Adrenal gland (tissue), 12 donors: Measurements from ENCODE around the gene TMEM204. TPM values are rescaled to one million over a fixed set of nuclear protein-coding genes. Genes with fewer than 3 reads are reported as not detected.

Source experiments
- DNase-seq, 7 donors: peaks; one replicate each; pipeline ENCODE4 v3.0.0-alpha.2; 2019 to 2020
- H3K27ac ChIP-seq, 5 donors: fragments of 200-600 bp; sonication (generic) in 4 of 5; 1 replicate in 3 of 5; 2 replicates in 2 of 5; pipeline versions ENCODE4 v1.5.1 to v1.8.0; 2016 to 2020; ENCODE audit warnings: mild to moderate bottlenecking in 1 of 5
- H3K27me3 ChIP-seq: fragments of 200-600 bp; 2 replicates; pipeline ENCODE4 v1.8.0; 2021
- H3K36me3 ChIP-seq, 2 donors: fragments of 200-600 bp; replicated peaks in 1 of 2; 1 replicate in 1 of 2; 2 replicates in 1 of 2; pipeline versions ENCODE4 v1.5.1 to v1.8.0; 2018 to 2022
- H3K4me1 ChIP-seq, 2 donors: fragments of 200-600 bp; replicated peaks in 1 of 2; 1 replicate in 1 of 2; 2 replicates in 1 of 2; pipeline versions ENCODE4 v1.5.1 to v1.8.0; 2018 to 2021
- H3K4me3 ChIP-seq, 4 donors: fragments of 200-600 bp; sonication (generic) in 3 of 4; one replicate each; pipeline ENCODE4 v1.5.1; 2016 to 2018
- H3K9me3 ChIP-seq, 3 donors: fragments of 200-600 bp; sonication (generic) in 1 of 3; replicated peaks in 1 of 3; 1 replicate in 2 of 3; 2 replicates in 1 of 3; pipeline versions ENCODE4 v1.5.1 to v1.8.0; 2016 to 2021
- CTCF ChIP-seq, 6 experiments: fragments of 450-650 bp in 4 of 6; fragments of 200-600 bp in 2 of 6; sonication (generic) in 1 of 6; IDR thresholded peaks; 1 replicate in 5 of 6; 2 replicates in 1 of 6; pipeline versions ENCODE4 v1.5.1 to v1.8.0; 2016 to 2021; ENCODE audit warnings: antibody characterized with exemption in 6 of 6, mild to moderate bottlenecking in 2 of 6, moderate library complexity in 1 of 6
- POLR2A ChIP-seq, 2 donors: fragments of 450-650 bp; IDR thresholded peaks; one replicate each; pipeline ENCODE4 v1.6.1; 2017; ENCODE audit warnings: antibody characterized with exemption in 2 of 2, mild to moderate bottlenecking in 2 of 2, moderate library complexity in 1 of 2
- WGBS, 4 donors: extraction: QIAGEN DNeasy Blood & Tissue Kit in 2 of 4; methylation state at CpG; one replicate each; pipeline versions ENCODE4 v1.1.5 to v1.1.7; 2013 to 2017; 5-methylcytosine and 5-hydroxymethylcytosine counted together
- intact Hi-C, 2 donors: fragments of 100-400 bp; cut with DNase I; formaldehyde crosslinking; loops; one replicate each; pipeline versions ENCODE4 v1.14.1 to v1.15.0; 2022 to 2023
- polyA plus RNA-seq, 3 donors: library from polyadenylated mRNA; stranded (reverse); fragments of 200-250 nt in 2 of 3; fragments of 350-450 nt in 1 of 3; fragmentation: Illumina TruSeq in 1 of 3; extraction: RNeasy Lipid Tissue Mini Kit (QIAGEN cat#74804) in 1 of 3; gene quantifications; one replicate each; pipeline ENCODE4 v1.2.3, GENCODE V29; 2013 to 2014
- total RNA-seq, 9 donors: library from RNA; depleted of rRNA in 4 of 9; stranded (reverse); fragments of >200 nt in 4 of 9; fragments of 120-200 nt in 1 of 9; fragmentation: NEBNext Ultra II Directional in 1 of 9; extraction: Animal tissue kit (Norgen Biotek cat#: 25700) in 1 of 9; gene quantifications; one replicate each; pipeline versions ENCODE4 v1.1.0 to v1.2.4, GENCODE V29; 2013 to 2023
- donor health status: healthy with polysubstance abuse.
- donor health status: Bipolar disorder and iron deficiency.
- donor health status: DM: yes; HTN: yes; CAD: no.
- donor health status: DM: no; HTN: no; CAD: no.
- donor health status: DM: no; HTN: no; CAD: no.
- donor health status: DM: yes; HTN: yes; CAD: no.

The TMEM204 gene
- total and polyA plus RNA-seq, 12 donors, result 7.4 to 77.2 (median 26.0) TPM

GRCh38 chr16:1597154-1597553, 63.7 kb downstream of the TMEM204 start:
- Histone ChIP-seq H3K9me3 (no peaks in the 10 kb centered on the region), H3K4me1 (peaks cover 6 to 7% of the 10 kb centered on the region in 2 donors), H3K27me3 (no peaks in the 10 kb centered on the region), H3K4me3 (no peak overlapping the region), H3K27ac (no peak overlapping the region), H3K36me3 (no peaks in the 10 kb centered on the region)
- intact Hi-C loops, result no loop called here
- 88 to 94% (median 92%) methylated on average over 10 to 13 of the region's 13 CpGs for WGBS, 4 donors
- no peak for DNase-seq
- TF ChIP-seq CTCF (IDR thresholded peaks at IDR 0.05) (no peak), POLR2A (IDR thresholded peaks at IDR 0.05) (no peak)

- no peak overlapping the region for H3K4me3 ChIP-seq
- H3K9me3 ChIP-seq, result no peaks in the 10 kb centered on the region
- peaks cover 11 to 14% of the 10 kb centered on the region in 2 donors for H3K4me1 ChIP-seq
- no peaks in the 10 kb centered on the region for H3K27me3 ChIP-seq
- 86 to 95% (median 92%) methylated on average over 6 to 7 of the region's 7 CpGs for WGBS, 4 donors
- DNase-seq, result no peak
- peak overlapping the region in 4 of 5 donors; percentile 14 to 96 (median 92) for H3K27ac ChIP-seq
- intact Hi-C loops, result no loop called here
- no peak for TF ChIP-seq POLR2A (IDR thresholded peaks at IDR 0.05)
- no peak for TF ChIP-seq CTCF (IDR thresholded peaks at IDR 0.05)
- peaks cover 0 to 6% of the 10 kb centered on the region in 2 donors for H3K36me3 ChIP-seq
Observed at GRCh38 chr16:1601031-1601430, 67.6 kb downstream of the TMEM204 start.

- 93 to 97% (median 94%) methylated on average over 6 of the region's 6 CpGs for WGBS, 4 donors
- no peak for DNase-seq
- no peak for TF ChIP-seq POLR2A (IDR thresholded peaks at IDR 0.05)
- no peak for TF ChIP-seq CTCF (IDR thresholded peaks at IDR 0.05)
- intact Hi-C loops, result no loop called here
- no peak overlapping the region for H3K4me3 ChIP-seq
- no peaks in the 10 kb centered on the region for H3K27me3 ChIP-seq
- H3K4me1 ChIP-seq, result peaks cover 11 to 14% of the 10 kb centered on the region in 2 donors
- H3K36me3 ChIP-seq, result peaks cover 0 to 11% of the 10 kb centered on the region in 2 donors
- no peaks in the 10 kb centered on the region for H3K9me3 ChIP-seq
- H3K27ac ChIP-seq, result peak overlapping the region; percentile 70 to 96 (median 89)
Observed at GRCh38 chr16:1601489-1601888, 68.0 kb downstream of the TMEM204 start.

GRCh38 chr16:1602285-1602684, 68.8 kb downstream of the TMEM204 start:
- no peak overlapping the region for H3K4me3 ChIP-seq
- peak; percentile 82 to 96 (median 94) for DNase-seq
- peaks cover 11 to 14% of the 10 kb centered on the region in 2 donors for H3K4me1 ChIP-seq
- H3K27me3 ChIP-seq, result no peaks in the 10 kb centered on the region
- H3K27ac ChIP-seq, result peak overlapping the region; percentile 70 to 96 (median 89)
- 50 to 79% (median 53%) methylated on average over 12 to 20 of the region's 20 CpGs for WGBS, 4 donors
- no peaks in the 10 kb centered on the region for H3K9me3 ChIP-seq
- intact Hi-C loops, result no loop called here
- peaks cover 0 to 19% of the 10 kb centered on the region in 2 donors for H3K36me3 ChIP-seq
- TF ChIP-seq POLR2A (IDR thresholded peaks at IDR 0.05) (peak; percentile 39 to 85), CTCF (IDR thresholded peaks at IDR 0.05) (no peak)

Other genes with a start within 250 kb of the TMEM204 start
- 100 to 1,000 TPM in 4 of 9 donors, 10 to 100 TPM in 5; 50.7 to 142 (median 95.5) TPM for gene UBE2I, start 224.0 kb upstream of the TMEM204 start, total RNA-seq
- 100 to 1,000 TPM in 1 of 3 donors, 10 to 100 TPM in 2; 61.9 to 203 (median 70.1) TPM for gene UBE2I, start 224.0 kb upstream of the TMEM204 start, polyA plus RNA-seq
- 10 to 100 TPM in 4 of 9 donors, 1 to 10 TPM in 4, under 1 TPM in 1; 0.79 to 25.4 (median 7.8) TPM for gene BAIAP3, start 200.0 kb upstream of the TMEM204 start, total RNA-seq
- gene BAIAP3, start 200.0 kb upstream of the TMEM204 start, polyA plus RNA-seq, result 100 to 1,000 TPM in 1 of 3 donors, 10 to 100 TPM in 2; 11.9 to 129 (median 20.7) TPM
- gene TSR3, start 181.8 kb upstream of the TMEM204 start, total RNA-seq, result 100 to 1,000 TPM in 3 of 9 donors, 10 to 100 TPM in 6; 49.8 to 258 (median 75.0) TPM
- gene TSR3, start 181.8 kb upstream of the TMEM204 start, polyA plus RNA-seq, result 10 to 100 TPM; 13.7 to 42.8 (median 39.2) TPM
- gene GNPTG, start 181.7 kb upstream of the TMEM204 start, total RNA-seq, result 100 to 1,000 TPM; 132 to 332 (median 281) TPM
- 100 to 1,000 TPM in 2 of 3 donors, 10 to 100 TPM in 1; 95.9 to 659 (median 362) TPM for gene GNPTG, start 181.7 kb upstream of the TMEM204 start, polyA plus RNA-seq
- gene UNKL, start 119.0 kb upstream of the TMEM204 start, total RNA-seq, result 100 to 1,000 TPM in 1 of 9 donors, 10 to 100 TPM in 8; 11.5 to 174 (median 36.9) TPM
- gene UNKL, start 119.0 kb upstream of the TMEM204 start, polyA plus RNA-seq, result 10 to 100 TPM; 10.1 to 27.9 (median 11.8) TPM
- 10 to 100 TPM; 16.9 to 48.2 (median 21.8) TPM for gene UQCC4, start 112.9 kb upstream of the TMEM204 start, total RNA-seq
- 10 to 100 TPM; 13.2 to 21.0 (median 15.7) TPM for gene UQCC4, start 112.9 kb upstream of the TMEM204 start, polyA plus RNA-seq
- gene PERCC1, start 102.6 kb upstream of the TMEM204 start, total RNA-seq, result under 1 TPM in 1 of 9 donors, not detected in 8; 0.69 TPM
- not detected for gene PERCC1, start 102.6 kb upstream of the TMEM204 start, polyA plus RNA-seq
- gene CCDC154, start 89.1 kb upstream of the TMEM204 start, total RNA-seq, result 1 to 10 TPM in 4 of 9 donors, under 1 TPM in 5; 0.28 to 3.1 (median 0.89) TPM
- 10 to 100 TPM in 2 of 3 donors, not detected in 1; 10.7 to 39.7 TPM for gene CCDC154, start 89.1 kb upstream of the TMEM204 start, polyA plus RNA-seq
- 100 to 1,000 TPM in 5 of 9 donors, 10 to 100 TPM in 4; 27.2 to 243 (median 121) TPM for gene CLCN7, start 58.6 kb upstream of the TMEM204 start, total RNA-seq
- 100 to 1,000 TPM in 2 of 3 donors, 10 to 100 TPM in 1; 25.3 to 369 (median 133) TPM for gene CLCN7, start 58.6 kb upstream of the TMEM204 start, polyA plus RNA-seq
- 1 to 10 TPM in 2 of 9 donors, under 1 TPM in 4, not detected in 3; 0.39 to 1.4 (median 0.61) TPM for gene PTX4, start 44.7 kb upstream of the TMEM204 start, total RNA-seq
- under 1 TPM in 2 of 3 donors, not detected in 1; 0.16 to 0.17 TPM for gene PTX4, start 44.7 kb upstream of the TMEM204 start, polyA plus RNA-seq
- gene TELO2, start 40.3 kb upstream of the TMEM204 start, total RNA-seq, result 10 to 100 TPM in 8 of 9 donors, 1 to 10 TPM in 1; 9.7 to 53.7 (median 22.8) TPM
- 100 to 1,000 TPM in 1 of 3 donors, 10 to 100 TPM in 1, 1 to 10 TPM in 1; 1.3 to 173 (median 96.0) TPM for gene TELO2, start 40.3 kb upstream of the TMEM204 start, polyA plus RNA-seq
- gene IFT140, start 78.4 kb downstream of the TMEM204 start, total RNA-seq, result 10 to 100 TPM; 12.0 to 46.4 (median 27.3) TPM
- 10 to 100 TPM in 2 of 3 donors, 1 to 10 TPM in 1; 6.6 to 62.7 (median 31.3) TPM for gene IFT140, start 78.4 kb downstream of the TMEM204 start, polyA plus RNA-seq
- 10 to 100 TPM in 5 of 9 donors, 1 to 10 TPM in 4; 5.3 to 17.1 (median 10.1) TPM for gene CRAMP1, start 78.7 kb downstream of the TMEM204 start, total RNA-seq
- 10 to 100 TPM in 1 of 3 donors, 1 to 10 TPM in 2; 4.3 to 19.0 (median 7.9) TPM for gene CRAMP1, start 78.7 kb downstream of the TMEM204 start, polyA plus RNA-seq
- 10 to 100 TPM; 11.9 to 50.5 (median 34.9) TPM for gene JPT2, start 144.6 kb downstream of the TMEM204 start, total RNA-seq
- 10 to 100 TPM; 12.1 to 49.4 (median 12.7) TPM for gene JPT2, start 144.6 kb downstream of the TMEM204 start, polyA plus RNA-seq
- 10 to 100 TPM; 30.1 to 97.1 (median 50.5) TPM for gene MAPK8IP3, start 172.5 kb downstream of the TMEM204 start, total RNA-seq
- gene MAPK8IP3, start 172.5 kb downstream of the TMEM204 start, polyA plus RNA-seq, result 100 to 1,000 TPM in 2 of 3 donors, 10 to 100 TPM in 1; 12.1 to 430 (median 147) TPM
- gene NME3, start 237.9 kb downstream of the TMEM204 start, total RNA-seq, result 100 to 1,000 TPM in 8 of 9 donors, 10 to 100 TPM in 1; 82.5 to 319 (median 168) TPM
- gene NME3, start 237.9 kb downstream of the TMEM204 start, polyA plus RNA-seq, result 1,000 to 10,000 TPM in 1 of 3 donors, 100 to 1,000 TPM in 1, under 1 TPM in 1; 0.95 to 1,073 (median 860) TPM
- gene EME2, start 239.1 kb downstream of the TMEM204 start, total RNA-seq, result 10 to 100 TPM in 5 of 9 donors, 1 to 10 TPM in 4; 5.7 to 30.6 (median 16.1) TPM
- 10 to 100 TPM in 2 of 3 donors, 1 to 10 TPM in 1; 1.8 to 90.7 (median 38.0) TPM for gene EME2, start 239.1 kb downstream of the TMEM204 start, polyA plus RNA-seq
- 100 to 1,000 TPM; 130 to 226 (median 143) TPM for gene MRPS34, start 239.5 kb downstream of the TMEM204 start, total RNA-seq
- gene MRPS34, start 239.5 kb downstream of the TMEM204 start, polyA plus RNA-seq, result 100 to 1,000 TPM in 1 of 3 donors, 10 to 100 TPM in 2; 84.3 to 113 (median 95.6) TPM
- 100 to 1,000 TPM in 5 of 9 donors, 10 to 100 TPM in 4; 44.0 to 158 (median 105) TPM for gene SPSB3, start 248.9 kb downstream of the TMEM204 start, total RNA-seq
- 100 to 1,000 TPM in 2 of 3 donors, 1 to 10 TPM in 1; 8.3 to 297 (median 238) TPM for gene SPSB3, start 248.9 kb downstream of the TMEM204 start, polyA plus RNA-seq
- gene NUBP2, start 249.3 kb downstream of the TMEM204 start, total RNA-seq, result 100 to 1,000 TPM in 4 of 9 donors, 10 to 100 TPM in 5; 51.3 to 252 (median 78.9) TPM
- gene NUBP2, start 249.3 kb downstream of the TMEM204 start, polyA plus RNA-seq, result 10 to 100 TPM in 2 of 3 donors, 1 to 10 TPM in 1; 3.0 to 84.8 (median 78.6) TPM